Measurements from ENCODE around the gene SERPINA6. TPM values are rescaled to one million over a fixed set of nuclear protein-coding genes. Genes with fewer than 3 reads are reported as not detected.
"Not testable (repeated sequence)": the region's sequence is repeated elsewhere in the genome, so short reads cannot be mapped to it uniquely, and the experiment has no call there.

Gene SERPINA6, protein sequence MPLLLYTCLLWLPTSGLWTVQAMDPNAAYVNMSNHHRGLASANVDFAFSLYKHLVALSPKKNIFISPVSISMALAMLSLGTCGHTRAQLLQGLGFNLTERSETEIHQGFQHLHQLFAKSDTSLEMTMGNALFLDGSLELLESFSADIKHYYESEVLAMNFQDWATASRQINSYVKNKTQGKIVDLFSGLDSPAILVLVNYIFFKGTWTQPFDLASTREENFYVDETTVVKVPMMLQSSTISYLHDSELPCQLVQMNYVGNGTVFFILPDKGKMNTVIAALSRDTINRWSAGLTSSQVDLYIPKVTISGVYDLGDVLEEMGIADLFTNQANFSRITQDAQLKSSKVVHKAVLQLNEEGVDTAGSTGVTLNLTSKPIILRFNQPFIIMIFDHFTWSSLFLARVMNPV
- not detected in 2 replicates for total RNA-seq

- no peak for DNase-seq (ENCODE audit: low read depth in 2 of 2)
These were observed at the start of gene SERPINA6 for GRCh38 chr14:94322648-94323570. Gene SERPINA6 (minus strand): TSS chr14:94323336. CDS start chr14:94314648, 8,688 bp downstream.

- no peak for DNase-seq (ENCODE audit: low read depth in 2 of 2)
These were observed 49.0 kb upstream of the SERPINA6 start for GRCh38 chr14:94372021-94372605.

DNA sequence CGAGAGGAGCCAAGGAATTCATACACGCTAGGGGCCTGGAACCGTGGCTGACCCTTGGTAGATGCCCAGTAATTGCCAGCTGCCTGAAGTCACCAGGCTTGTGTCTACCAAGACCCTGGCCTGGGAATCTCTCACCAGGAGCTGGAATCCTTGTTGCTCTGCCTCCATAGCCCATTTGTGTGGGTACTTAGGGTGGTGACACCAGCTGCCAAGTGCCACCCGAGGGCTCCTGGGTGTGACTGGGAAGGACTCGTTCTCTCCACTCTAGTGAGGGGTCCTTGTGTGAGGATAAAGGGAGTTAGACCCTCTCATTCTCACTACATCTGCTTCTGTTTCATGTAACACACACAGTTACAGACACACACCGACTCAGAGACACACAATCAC lies 47.4 kb upstream of the SERPINA6 start:
- no peak for DNase-seq (ENCODE audit: low read depth in 2 of 2)

DNA sequence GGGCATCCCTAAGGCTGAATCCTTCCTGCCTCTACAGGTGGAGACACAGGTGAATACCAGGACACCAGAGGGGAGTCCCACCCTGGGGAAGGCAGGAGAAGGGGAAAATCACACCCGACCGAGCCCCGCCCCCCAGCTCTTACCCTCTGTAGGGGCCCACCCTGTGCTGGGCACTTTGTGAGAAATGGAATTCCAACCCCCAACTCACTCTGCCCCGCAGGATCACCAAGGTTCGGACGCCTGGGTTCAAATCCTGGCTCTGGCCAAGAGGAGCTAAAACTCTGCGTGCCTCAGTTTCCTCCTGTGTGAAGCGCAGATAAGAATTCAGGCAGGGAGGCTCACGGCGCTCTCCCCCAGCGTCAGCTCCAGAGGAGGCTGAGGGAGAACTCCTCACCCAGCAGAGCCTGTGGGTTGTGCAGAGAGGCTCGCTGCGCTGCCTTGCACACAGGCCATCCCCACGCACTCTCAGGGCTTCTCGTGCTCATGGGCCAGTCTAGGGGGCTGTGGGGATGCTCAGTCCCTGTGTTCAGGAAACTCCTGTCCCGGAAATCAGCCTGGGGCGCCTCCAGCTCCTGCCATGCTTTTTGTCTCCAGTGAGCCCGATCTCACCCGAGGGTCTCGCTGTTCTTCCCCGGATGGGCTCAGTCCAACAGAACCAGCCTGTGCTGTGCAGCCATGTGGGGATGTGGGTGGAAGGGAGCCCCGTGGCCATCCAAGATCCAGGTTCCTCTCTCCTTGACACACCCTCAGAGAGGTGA lies 46.8 kb upstream of the SERPINA6 start:
- not testable (repeated sequence) for DNase-seq (ENCODE audit: low read depth in 2 of 2)

DNA sequence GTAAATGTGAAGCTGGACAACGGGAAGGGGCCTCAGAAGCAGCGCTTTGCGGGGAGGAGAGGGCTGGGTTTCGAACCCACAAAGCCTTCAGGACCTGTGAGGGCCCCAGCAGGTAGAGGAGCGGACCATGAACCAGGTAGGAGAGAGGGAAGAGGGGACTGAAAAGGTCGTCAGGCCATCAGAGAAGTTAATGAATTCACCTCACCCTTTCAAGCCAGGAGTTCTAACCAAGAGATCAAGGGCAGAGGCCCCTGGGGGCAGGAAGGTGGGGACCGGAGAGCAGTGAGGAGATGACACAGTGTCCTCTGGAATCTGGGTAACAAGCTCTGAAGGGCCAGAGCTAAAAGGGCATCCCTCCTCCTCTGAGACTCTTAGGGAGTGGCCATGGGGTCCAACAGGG lies 45.8 kb upstream of the SERPINA6 start:
- DNase-seq (ENCODE audit: low read depth in 2 of 2) = no peak

DNA sequence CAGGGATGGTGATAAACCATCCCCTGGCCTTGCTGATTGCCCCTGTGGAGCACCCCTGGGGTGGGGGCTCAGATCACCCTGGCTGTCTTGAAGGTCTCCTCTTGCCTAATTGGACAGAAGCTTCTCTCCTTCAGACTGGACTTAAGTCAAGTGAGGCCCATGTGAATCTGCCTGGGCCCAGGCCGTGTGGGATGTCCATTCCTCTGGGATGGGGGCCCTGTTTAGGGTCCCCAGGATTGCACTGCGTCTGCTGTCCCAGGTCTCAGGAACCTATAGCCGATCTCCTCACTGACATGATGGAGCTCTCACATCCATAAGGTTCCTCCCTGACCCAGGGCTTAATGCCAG lies 45.1 kb upstream of the SERPINA6 start:
- DNase-seq (ENCODE audit: low read depth in 2 of 2) = no peak

DNA sequence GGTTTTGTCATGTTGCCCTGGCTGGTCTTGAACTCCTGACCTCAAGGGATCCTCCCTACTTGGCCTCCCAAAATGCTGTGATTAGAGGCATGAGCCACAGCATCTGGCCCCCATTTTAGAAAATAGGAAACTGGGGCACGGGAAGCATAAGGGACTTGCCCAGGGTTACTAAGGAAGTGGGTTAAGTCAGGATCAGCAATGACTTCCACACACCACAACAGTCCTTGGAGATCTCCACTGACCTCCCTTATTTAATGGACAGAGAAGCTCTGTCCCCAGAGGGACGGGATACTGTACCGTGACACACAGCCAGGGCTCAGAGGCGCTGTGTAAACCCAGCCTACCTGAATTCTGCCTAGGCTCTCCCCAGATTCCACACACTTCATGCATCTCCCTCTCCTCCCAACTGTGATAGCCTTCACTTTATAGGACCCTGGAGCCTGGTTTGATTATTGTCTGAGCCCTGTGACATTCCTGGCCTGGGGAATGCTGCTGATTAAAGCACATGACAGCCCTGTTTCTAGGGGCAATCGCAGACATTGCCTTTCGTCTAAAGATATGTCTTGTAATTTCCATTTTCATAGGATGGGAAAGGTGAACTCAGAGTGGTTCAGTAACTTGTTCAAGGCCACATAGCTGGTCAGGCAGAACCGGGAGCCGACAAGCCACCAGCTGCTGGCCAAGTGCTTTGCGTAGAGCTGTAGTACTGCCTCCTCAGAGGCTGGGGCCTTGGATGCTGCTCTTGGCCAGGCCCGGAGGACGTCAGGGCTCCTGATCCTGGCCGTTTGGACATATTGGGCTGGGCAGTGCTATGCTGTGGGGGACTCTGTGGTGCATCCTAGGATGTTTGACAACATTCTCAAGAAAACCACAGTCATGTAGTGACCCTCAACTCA lies 44.5 kb upstream of the SERPINA6 start:
- no peak for DNase-seq (ENCODE audit: low read depth in 2 of 2)

DNA sequence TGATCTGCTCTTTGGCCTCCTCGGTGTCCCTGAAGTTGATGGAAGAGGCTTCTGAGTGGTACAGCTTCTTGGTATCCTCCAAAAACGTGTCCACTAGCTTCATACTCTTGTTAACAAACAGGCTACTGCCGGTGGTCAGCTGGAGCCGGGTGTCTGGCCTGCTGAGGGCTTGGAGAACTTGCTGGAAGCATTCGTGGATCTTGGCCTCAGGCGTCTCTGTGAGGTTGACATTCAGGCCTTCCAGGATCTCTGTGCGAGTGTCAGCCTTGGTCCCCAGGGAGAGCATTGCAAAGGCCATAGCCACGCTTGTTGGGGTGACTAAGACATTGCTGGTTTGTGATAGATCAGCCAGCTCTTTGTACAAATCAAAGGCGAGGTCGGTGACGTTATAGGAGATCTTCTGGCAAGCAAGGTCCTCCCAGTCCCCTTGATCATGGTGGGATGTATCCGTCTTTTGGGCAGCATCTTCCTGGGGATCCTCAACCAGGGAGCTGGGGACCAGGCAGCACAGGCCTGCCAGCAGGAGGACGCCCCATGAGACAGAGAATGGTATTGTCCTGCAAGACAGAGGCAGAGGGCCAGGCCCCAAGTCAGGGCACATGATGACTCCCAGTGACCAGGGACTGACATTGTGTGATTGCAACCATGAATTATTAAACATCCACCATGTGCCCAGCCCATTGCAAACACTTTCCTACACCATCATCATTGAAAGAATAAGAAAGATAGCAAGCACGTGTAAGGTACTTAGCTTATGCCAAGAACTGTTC lies 43.2 kb upstream of the SERPINA6 start, which contains the start of gene SERPINA2:
SERPINA2 (minus strand) TSS at position 553 of the 770 bp plus-strand sequence.
- DNase-seq (ENCODE audit: low read depth in 2 of 2) = no peak

DNA sequence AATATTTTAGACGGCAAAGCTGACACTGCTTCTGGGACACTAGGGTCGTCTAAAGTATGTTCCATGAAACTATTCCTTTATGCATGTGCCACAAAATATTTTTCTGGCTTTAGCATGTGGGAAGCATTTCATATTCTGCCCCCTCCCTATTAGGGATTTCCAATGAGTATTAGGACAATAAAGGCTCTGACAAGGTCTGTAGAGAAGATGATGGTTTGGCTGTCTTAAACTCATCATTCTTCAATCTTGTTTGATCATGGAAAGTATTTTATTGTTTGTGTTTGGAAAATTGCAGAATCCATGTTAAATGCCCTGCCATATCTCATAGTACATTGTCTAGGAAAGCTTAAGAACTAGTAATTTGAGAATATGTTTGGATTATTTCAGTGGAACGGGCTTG lies 42.5 kb upstream of the SERPINA6 start:
- DNase-seq (ENCODE audit: low read depth in 2 of 2) = no peak

GRCh38 chr14:94364964-94365363 lies 41.8 kb upstream of the SERPINA6 start:
- DNase-seq (ENCODE audit: low read depth in 2 of 2) = no peak

DNA sequence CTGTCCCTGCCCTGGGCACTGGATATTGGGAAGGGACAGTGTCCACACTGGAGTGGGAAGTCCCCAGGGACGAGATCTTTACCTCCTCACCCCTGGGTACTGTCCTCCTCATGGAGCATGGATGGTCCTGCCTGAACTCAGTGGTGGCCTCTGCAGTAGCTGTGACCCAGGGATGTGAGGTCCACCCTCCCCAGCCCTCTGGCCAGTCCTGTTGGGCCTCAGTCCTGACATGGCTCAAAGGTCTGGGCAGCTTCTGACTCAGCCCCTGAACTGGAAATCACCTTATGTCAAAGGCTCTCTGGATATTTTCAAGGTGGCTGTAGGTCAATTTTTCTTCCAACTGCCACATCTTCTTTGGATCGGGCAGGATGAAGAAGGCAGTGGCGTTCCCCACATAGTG lies 40.9 kb upstream of the SERPINA6 start:
- DNase-seq (ENCODE audit: low read depth in 2 of 2) = no peak

GRCh38 chr14:94363151-94363624 lies 40.1 kb upstream of the SERPINA6 start:
- DNase-seq (ENCODE audit: low read depth in 2 of 2) = no peak

DNA sequence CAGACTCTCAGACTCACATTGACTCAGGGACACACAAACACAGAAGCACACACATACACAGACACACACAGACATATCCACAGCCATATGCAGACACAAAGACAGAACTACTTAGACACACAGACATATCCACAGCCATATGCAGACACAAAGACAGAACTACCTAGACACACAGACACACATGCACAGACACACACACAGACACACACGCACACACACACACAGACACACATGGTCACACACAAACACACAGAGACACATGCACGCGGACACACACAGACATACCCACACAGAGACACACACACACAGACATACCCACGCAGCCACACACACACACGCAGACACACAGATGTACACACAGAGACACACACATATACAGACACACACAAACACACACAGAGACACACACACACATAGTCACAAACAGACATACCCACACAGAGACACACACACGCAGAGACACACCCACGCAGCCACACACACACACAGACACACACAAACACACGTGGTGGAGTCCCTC lies 39.5 kb upstream of the SERPINA6 start:
- DNase-seq (ENCODE audit: low read depth in 2 of 2) = no peak

- no peak for DNase-seq (ENCODE audit: low read depth in 2 of 2)
These were observed 38.5 kb upstream of the SERPINA6 start for GRCh38 chr14:94361682-94362081.

GRCh38 chr14:94360945-94361565 lies 37.9 kb upstream of the SERPINA6 start:
- no peak for DNase-seq (ENCODE audit: low read depth in 2 of 2)

DNA sequence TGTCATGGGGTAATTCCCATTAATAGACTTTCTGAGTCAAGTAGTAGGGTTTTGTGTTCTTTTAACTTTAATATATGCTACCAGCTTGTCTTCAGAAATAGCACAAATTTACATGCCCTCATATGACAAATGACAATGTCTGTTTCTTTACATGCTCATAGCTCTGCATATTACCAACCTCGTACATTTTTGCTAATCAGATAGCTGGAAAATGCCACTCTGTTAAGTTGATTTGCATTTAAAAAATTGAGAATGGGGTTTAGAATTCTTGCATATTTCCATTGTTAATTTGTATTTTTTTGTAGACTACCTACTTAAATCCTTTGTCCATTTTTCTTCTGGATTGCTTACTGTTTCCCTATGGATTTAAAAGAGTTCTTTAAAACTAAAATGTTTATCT lies 34.0 kb upstream of the SERPINA6 start:
- DNase-seq (ENCODE audit: low read depth in 2 of 2) = no peak

DNA sequence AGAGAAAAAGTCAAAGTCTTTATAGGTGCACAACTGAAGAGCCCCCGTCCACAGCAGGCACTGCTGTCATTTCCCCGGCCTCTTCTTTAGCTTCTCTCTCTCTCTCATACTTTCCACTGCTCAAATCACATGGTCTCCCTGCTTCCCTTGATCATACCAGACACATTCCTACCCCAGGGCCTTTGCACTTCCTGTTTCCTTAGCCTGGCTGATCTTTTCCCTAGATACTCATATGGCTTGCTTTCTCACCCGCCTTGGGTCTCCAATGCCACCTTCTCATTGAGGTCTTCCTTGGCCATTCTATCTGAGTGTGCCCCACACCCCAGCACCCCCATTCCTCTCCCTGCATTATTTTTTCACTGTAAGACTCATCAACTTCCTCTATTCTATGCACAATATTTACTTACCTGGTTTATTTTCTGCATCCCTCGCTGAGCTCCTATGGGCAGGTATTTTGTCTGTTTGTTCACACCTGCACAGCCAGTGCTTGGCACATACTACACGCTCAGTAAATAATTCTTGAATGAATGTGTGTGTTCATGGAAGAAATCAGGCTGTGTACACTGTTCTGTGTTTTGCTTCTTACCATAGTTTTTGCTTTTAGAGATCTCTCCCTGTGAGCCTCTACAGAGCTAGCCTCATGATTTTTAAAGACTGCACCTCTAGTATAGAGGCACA lies 33.4 kb upstream of the SERPINA6 start:
- no peak for DNase-seq (ENCODE audit: low read depth in 2 of 2)

DNA sequence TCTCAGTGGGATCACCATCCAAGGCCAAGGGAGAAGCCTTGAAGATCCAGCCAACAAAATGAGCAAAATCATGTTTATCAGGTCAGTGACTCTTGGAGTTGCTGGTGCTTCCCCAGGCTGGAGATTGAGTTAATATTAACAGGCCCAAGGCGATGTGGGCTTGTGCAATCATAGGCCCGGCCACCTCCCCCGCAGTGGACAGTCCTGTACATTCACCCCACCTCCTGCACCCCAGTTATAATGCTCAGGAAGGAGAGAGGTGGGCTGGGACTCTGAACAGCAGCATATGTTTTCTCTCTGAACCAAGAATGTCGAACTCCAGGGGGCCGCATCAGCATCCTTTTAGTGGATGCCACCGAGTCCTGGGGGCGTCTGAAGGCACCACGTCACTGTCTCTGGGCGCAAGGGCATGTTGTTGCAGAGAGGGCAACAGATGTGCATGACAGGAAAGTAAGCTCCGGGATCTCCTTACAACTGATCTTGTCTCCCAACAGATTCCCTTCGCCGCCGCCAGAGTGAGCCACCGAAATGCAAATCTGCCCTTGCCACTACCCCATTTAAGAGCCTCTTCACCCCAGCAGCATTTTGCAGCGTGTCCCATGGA lies 32.2 kb upstream of the SERPINA6 start:
- peak in 1 of 2 donors; percentile 15 for DNase-seq (ENCODE audit: low read depth in 2 of 2)

Data from lung microvascular endothelial cell (primary cell).